DOHH2 (cell line): ENCODE data around the gene PRR16.

Experiments used
- EZH2phosphoT487 ChIP-seq: fragments of 200-600 bp; sonication (generic); IDR thresholded peaks from 2 replicates; pipeline ENCODE4 v1.6.1; 2017; ENCODE audit warnings: borderline replicate concordance, mild to moderate bottlenecking, antibody characterized with exemption, low read length, moderate library complexity, mixed read lengths
- TF ChIP-seq, protein P1 (sequence below): fragments of 200-600 bp; sonication (generic); IDR thresholded peaks from one replicate; pipeline ENCODE4 v1.5.1; 2014; ENCODE audit warnings: antibody characterized with exemption, mild to moderate bottlenecking, low read depth, low read length; ENCODE audit not compliant: poor library complexity, severe bottlenecking

DNA sequence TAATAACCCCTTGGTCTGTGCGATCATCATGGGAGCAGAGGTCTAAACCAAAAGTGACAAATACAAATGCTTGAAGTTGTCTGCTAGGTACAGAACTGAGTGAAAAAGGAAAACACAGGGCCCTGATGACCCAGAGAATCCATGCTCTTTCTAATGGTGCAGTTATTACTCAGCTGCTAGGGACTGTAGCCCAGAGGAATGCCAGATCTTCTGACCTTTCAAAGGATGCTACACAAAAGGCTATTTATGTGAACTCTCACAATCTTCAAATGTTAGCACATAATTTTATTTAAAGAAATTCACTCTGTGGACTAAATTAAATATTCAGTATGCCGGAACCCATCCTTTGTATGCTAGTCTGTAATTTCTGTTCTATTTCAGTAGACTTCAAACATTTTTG lies 79.9 kb downstream of the PRR16 start:
- TF ChIP-seq, protein P1, sequence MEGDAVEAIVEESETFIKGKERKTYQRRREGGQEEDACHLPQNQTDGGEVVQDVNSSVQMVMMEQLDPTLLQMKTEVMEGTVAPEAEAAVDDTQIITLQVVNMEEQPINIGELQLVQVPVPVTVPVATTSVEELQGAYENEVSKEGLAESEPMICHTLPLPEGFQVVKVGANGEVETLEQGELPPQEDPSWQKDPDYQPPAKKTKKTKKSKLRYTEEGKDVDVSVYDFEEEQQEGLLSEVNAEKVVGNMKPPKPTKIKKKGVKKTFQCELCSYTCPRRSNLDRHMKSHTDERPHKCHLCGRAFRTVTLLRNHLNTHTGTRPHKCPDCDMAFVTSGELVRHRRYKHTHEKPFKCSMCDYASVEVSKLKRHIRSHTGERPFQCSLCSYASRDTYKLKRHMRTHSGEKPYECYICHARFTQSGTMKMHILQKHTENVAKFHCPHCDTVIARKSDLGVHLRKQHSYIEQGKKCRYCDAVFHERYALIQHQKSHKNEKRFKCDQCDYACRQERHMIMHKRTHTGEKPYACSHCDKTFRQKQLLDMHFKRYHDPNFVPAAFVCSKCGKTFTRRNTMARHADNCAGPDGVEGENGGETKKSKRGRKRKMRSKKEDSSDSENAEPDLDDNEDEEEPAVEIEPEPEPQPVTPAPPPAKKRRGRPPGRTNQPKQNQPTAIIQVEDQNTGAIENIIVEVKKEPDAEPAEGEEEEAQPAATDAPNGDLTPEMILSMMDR = no peak
- no peak for TF ChIP-seq EZH2phosphoT487
